Glutamatergic neuron (in vitro differentiated cells): Measurements from ENCODE around the gene GTF2E1. TPM values are rescaled to one million over a fixed set of nuclear protein-coding genes. Genes with fewer than 3 reads are reported as not detected.

ENCODE experiments used
- DNase-seq: peaks from one replicate; pipeline ENCODE4 v3.0.0; 2022
- H3K27ac Mint-ChIP-seq: one replicate; pipeline ENCODE4 v1.8.0; 2020; ENCODE audit warnings: mild to moderate bottlenecking, mixed read lengths, inconsistent platforms; ENCODE audit not compliant: unreplicated experiment
- H3K27me3 Mint-ChIP-seq: one replicate; pipeline ENCODE4 v1.8.0; 2020; ENCODE audit warnings: mild to moderate bottlenecking, moderate library complexity, mixed read lengths, inconsistent platforms; ENCODE audit not compliant: unreplicated experiment
- H3K36me3 Mint-ChIP-seq: one replicate; pipeline ENCODE4 v1.8.0; 2020; ENCODE audit warnings: mild to moderate bottlenecking, mixed read lengths, inconsistent platforms; ENCODE audit not compliant: unreplicated experiment
- H3K4me1 Mint-ChIP-seq: one replicate; pipeline ENCODE4 v1.8.0; 2020; ENCODE audit warnings: mild to moderate bottlenecking, low read depth, mixed read lengths, inconsistent platforms; ENCODE audit not compliant: unreplicated experiment
- H3K4me3 Mint-ChIP-seq: one replicate; pipeline ENCODE4 v1.8.0; 2020; ENCODE audit warnings: mild to moderate bottlenecking, mixed read lengths, inconsistent platforms; ENCODE audit not compliant: unreplicated experiment
- H3K9me3 Mint-ChIP-seq: one replicate; pipeline ENCODE4 v1.8.0; 2020; ENCODE audit warnings: mild to moderate bottlenecking, moderate library complexity, mixed read lengths, inconsistent platforms; ENCODE audit not compliant: unreplicated experiment
- CTCF ChIP-seq: fragments of 200-600 bp; sonication (generic); IDR thresholded peaks from one replicate; pipeline ENCODE4 v1.5.0; 2021; ENCODE audit not compliant: partially characterized antibody, unreplicated experiment
- total RNA-seq: library from RNA; stranded (reverse); fragmentation: NEBNext Ultra II Directional; extraction: Animal tissue kit (Norgen Biotek cat#: 25700); gene quantifications from one replicate; pipeline ENCODE4 v1.2.1, GENCODE V29; 2021; ENCODE audit not compliant: unreplicated experiment

The GTF2E1 gene
- total RNA-seq, 1 donor from 2014 or later, result 40.5 TPM

- Mint-ChIP-seq H3K27ac (no peak overlapping the region), H3K9me3 (peaks cover 3% of the 10 kb centered on the region)
- no peak for DNase-seq
Observed at GRCh38 chr3:120791010-120791409, 48.5 kb downstream of the GTF2E1 start.

GRCh38 chr3:120791913-120792312 is 49.4 kb downstream of the GTF2E1 start:
- Mint-ChIP-seq H3K36me3 (no peaks in the 10 kb centered on the region), H3K27me3 (peaks cover 1% of the 10 kb centered on the region), H3K4me3 (no peak overlapping the region), H3K27ac (no peak overlapping the region), H3K9me3 (peaks cover 3% of the 10 kb centered on the region), H3K4me1 (peaks cover 6% of the 10 kb centered on the region)
- no peak for DNase-seq
- no peak for TF ChIP-seq CTCF

More at GRCh38 chr3:120791010-120791409, 48.5 kb downstream of the GTF2E1 start:
- no peaks in the 10 kb centered on the region for H3K36me3 Mint-ChIP-seq
- no peak overlapping the region for H3K4me3 Mint-ChIP-seq
- no peak for TF ChIP-seq CTCF
- H3K27me3 Mint-ChIP-seq, result peaks cover 1% of the 10 kb centered on the region
- peaks cover 5% of the 10 kb centered on the region for H3K4me1 Mint-ChIP-seq

- no peak for TF ChIP-seq CTCF
- Mint-ChIP-seq H3K9me3 (peaks cover 3% of the 10 kb centered on the region), H3K27ac (no peak overlapping the region), H3K4me3 (no peak overlapping the region), H3K36me3 (no peaks in the 10 kb centered on the region), H3K27me3 (peaks cover 1% of the 10 kb centered on the region), H3K4me1 (peaks cover 8% of the 10 kb centered on the region)
- DNase-seq, result no peak
Observed at GRCh38 chr3:120793601-120794000, 51.1 kb downstream of the GTF2E1 start.

- H3K27me3 Mint-ChIP-seq, result peaks cover 1% of the 10 kb centered on the region
- peak; percentile 92 for TF ChIP-seq CTCF
- H3K4me3 Mint-ChIP-seq, result no peak overlapping the region
- H3K36me3 Mint-ChIP-seq, result no peaks in the 10 kb centered on the region
- H3K4me1 Mint-ChIP-seq, result peaks cover 4% of the 10 kb centered on the region
- no peak overlapping the region for H3K27ac Mint-ChIP-seq
- peaks cover 3% of the 10 kb centered on the region for H3K9me3 Mint-ChIP-seq
- DNase-seq, result peak; percentile 90
Observed at GRCh38 chr3:120795017-120795648, 52.6 kb downstream of the GTF2E1 start.

- H3K4me1 Mint-ChIP-seq, result peaks cover 4% of the 10 kb centered on the region
Observed at GRCh38 chr3:120795959-120796358, 53.4 kb downstream of the GTF2E1 start.

More at GRCh38 chr3:120795959-120796358, 53.4 kb downstream of the GTF2E1 start:
- H3K36me3 Mint-ChIP-seq, result no peaks in the 10 kb centered on the region
- TF ChIP-seq CTCF, result no peak
- DNase-seq, result no peak
- no peak overlapping the region for H3K4me3 Mint-ChIP-seq
- H3K27ac Mint-ChIP-seq, result no peak overlapping the region
- peaks cover 3% of the 10 kb centered on the region for H3K9me3 Mint-ChIP-seq
- peaks cover 1% of the 10 kb centered on the region for H3K27me3 Mint-ChIP-seq
